Measurements from ENCODE around the gene EVI2A. TPM values are rescaled to one million over a fixed set of nuclear protein-coding genes. Genes with fewer than 3 reads are reported as not detected.
A peak's percentile ranks its signal among the peaks of the same experiment; 100 is the strongest.

The EVI2A gene, protein sequence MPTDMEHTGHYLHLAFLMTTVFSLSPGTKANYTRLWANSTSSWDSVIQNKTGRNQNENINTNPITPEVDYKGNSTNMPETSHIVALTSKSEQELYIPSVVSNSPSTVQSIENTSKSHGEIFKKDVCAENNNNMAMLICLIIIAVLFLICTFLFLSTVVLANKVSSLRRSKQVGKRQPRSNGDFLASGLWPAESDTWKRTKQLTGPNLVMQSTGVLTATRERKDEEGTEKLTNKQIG
- total RNA-seq: 10 to 100 TPM in 1 of 4 donors, 1 to 10 TPM in 3; 2.5 to 10.6 (median 4.3) TPM

- TF ChIP-seq POLR2AphosphoS5 (IDR thresholded peaks at IDR 0.05) (no peak), POLR2A (IDR thresholded peaks at IDR 0.05; ENCODE audit: low read depth) (no peak), CTCF (IDR thresholded peaks at IDR 0.05) (no peak), EP300 (IDR thresholded peaks at IDR 0.05) (no peak)
- Histone ChIP-seq H3K9me3 (no peaks in the 10 kb centered on the region), H3K4me1 (no peaks in the 10 kb centered on the region), H3K36me3 (peaks cover 0 to 10% (median 9%) of the 10 kb centered on the region in 4 donors), H3K27me3 (no peaks in the 10 kb centered on the region), H3K4me3 (peak within 1 kb of the TSS; percentile 3 to 26 (median 12)), H3K27ac (replicated peaks in 1 of 4) (no peak within 1 kb of the TSS)
- intact Hi-C loops (cut with DNase I): no loop called here
- no peak for DNase-seq (ENCODE audit: extremely low spot score)
- WGBS: 72% methylated on average over 3 of the region's 3 CpGs
Measured at GRCh38 chr17:31321481-31321880, at the start of gene EVI2A. Gene EVI2A (minus strand): TSS chr17:31321622. CDS start chr17:31319013, 2,609 bp downstream.

DNA sequence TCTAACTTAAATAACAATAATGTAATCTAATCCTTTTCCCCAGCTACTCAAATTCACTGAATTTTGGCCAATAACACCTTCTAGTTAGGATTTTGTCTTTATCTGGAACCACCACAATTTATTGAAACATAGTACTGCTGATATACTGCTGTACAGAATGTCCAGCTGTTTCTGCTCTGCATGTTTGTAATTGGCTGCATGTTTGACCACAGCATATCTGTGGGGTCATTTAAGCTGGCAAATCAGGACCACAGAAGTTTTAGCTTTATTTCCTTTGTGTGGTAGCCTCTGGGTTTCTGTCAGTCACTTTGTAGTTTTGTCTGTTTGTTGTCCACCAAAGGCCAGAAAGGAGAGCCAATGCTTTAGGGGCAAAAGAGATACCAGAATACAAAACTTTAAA lies 47.8 kb upstream of the EVI2A start:
- Histone ChIP-seq H3K9me3 (no peaks in the 10 kb centered on the region), H3K27me3 (no peaks in the 10 kb centered on the region), H3K36me3 (peaks cover 0 to 55% (median 30%) of the 10 kb centered on the region in 4 donors), H3K27ac (replicated peaks in 1 of 4) (no peak overlapping the region), H3K4me3 (no peak overlapping the region), H3K4me1 (no peaks in the 10 kb centered on the region)
- intact Hi-C loops (cut with DNase I): no loop called here
- TF ChIP-seq POLR2AphosphoS5 (IDR thresholded peaks at IDR 0.05) (no peak), EP300 (IDR thresholded peaks at IDR 0.05) (no peak), CTCF (IDR thresholded peaks at IDR 0.05) (no peak), POLR2A (IDR thresholded peaks at IDR 0.05; ENCODE audit: low read depth) (no peak)
- no peak for DNase-seq (ENCODE audit: extremely low spot score)

- H3K36me3 ChIP-seq: peaks cover 0 to 69% (median 33%) of the 10 kb centered on the region in 4 donors
- no peak overlapping the region for H3K27ac ChIP-seq (replicated peaks in 1 of 4)
- intact Hi-C loops (cut with DNase I): no loop called here
- no peak overlapping the region for H3K4me3 ChIP-seq
- WGBS: 98% methylated on average over 4 of the region's 4 CpGs
- H3K4me1 ChIP-seq: no peaks in the 10 kb centered on the region
- no peak for DNase-seq (ENCODE audit: extremely low spot score)
- H3K9me3 ChIP-seq: no peaks in the 10 kb centered on the region
- TF ChIP-seq CTCF (IDR thresholded peaks at IDR 0.05): no peak
- TF ChIP-seq POLR2AphosphoS5 (IDR thresholded peaks at IDR 0.05): no peak
- TF ChIP-seq EP300 (IDR thresholded peaks at IDR 0.05): no peak
- no peak for TF ChIP-seq POLR2A (IDR thresholded peaks at IDR 0.05; ENCODE audit: low read depth)
- no peaks in the 10 kb centered on the region for H3K27me3 ChIP-seq
Measured at GRCh38 chr17:31366088-31366487, 44.7 kb upstream of the EVI2A start.

DNA sequence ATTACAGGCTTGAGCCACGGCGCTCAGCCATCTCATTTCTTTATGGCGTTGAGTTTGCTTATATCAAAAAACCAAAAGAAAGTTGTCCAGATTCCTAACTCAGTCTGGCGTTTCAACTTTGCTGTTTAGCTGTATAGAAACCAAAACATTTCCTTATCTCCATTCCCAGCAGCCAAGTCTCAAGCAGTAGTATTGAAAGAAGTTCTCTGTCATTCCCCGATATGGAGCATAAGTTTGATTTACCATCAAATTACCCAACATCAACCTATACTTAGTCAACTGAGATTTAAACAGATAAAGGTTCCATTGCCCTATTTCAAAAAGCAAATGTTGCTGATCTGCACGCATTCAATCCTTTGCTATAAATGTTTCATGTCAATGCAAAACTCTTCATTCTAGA lies 42.6 kb upstream of the EVI2A start:
- Histone ChIP-seq H3K27me3 (no peaks in the 10 kb centered on the region), H3K36me3 (peaks cover 0 to 77% (median 44%) of the 10 kb centered on the region in 4 donors), H3K9me3 (no peaks in the 10 kb centered on the region), H3K27ac (replicated peaks in 1 of 4) (no peak overlapping the region), H3K4me3 (no peak overlapping the region), H3K4me1 (no peaks in the 10 kb centered on the region)
- intact Hi-C loops (cut with DNase I): no loop called here
- TF ChIP-seq POLR2AphosphoS5 (IDR thresholded peaks at IDR 0.05): no peak
- TF ChIP-seq EP300 (IDR thresholded peaks at IDR 0.05): no peak
- TF ChIP-seq POLR2A (IDR thresholded peaks at IDR 0.05; ENCODE audit: low read depth): no peak
- no peak for TF ChIP-seq CTCF (IDR thresholded peaks at IDR 0.05)
- DNase-seq (ENCODE audit: extremely low spot score): no peak
- 96% methylated on average over 6 of the region's 6 CpGs for WGBS

Data from esophagus muscularis mucosa (tissue), 4 donors.